Measurements from ENCODE around the gene POTEH.
"Not testable (repeated sequence)": the region's sequence is repeated elsewhere in the genome, so short reads cannot be mapped to it uniquely, and the experiment has no call there.

The POTEH gene

DNA sequence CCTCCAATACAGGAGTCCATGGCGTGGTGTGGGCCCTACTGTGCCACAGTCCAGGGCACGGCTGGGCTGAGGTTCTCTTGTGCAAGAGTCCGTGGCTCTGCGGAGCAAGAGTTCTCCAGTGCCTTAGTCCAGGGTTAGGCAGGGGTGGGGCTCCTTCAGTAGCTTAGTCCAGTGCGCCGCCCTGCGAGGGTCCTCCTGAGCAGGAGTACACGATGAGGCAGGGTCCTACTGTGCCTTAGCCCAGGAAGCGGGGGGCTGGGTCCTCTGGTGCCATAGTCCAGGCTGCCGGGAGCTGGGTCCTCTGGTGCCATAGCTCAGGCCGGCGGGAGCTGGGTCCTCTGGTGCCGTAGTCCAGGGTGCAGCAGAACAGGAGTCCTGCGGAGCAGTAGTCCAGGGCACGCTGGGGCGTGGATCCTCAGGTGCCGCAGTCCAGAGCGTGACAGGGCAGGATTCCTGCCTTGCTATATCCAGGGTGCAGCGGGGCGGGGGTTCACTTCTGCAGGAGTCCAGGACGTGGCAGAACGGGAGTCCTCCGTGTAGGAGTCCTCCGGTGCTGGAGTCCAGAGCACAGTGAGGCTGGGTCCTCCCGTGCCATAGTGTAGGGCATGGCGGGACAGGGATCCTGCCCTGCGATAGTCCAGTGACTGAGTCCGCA, 69.7 kb downstream of the POTEH start:
- H4K20me1 ChIP-seq, H3K36me3 ChIP-seq, H3K4me2 ChIP-seq, H3K9ac ChIP-seq, H3K4me3 ChIP-seq, H3K27me3 ChIP-seq, H3K4me1 ChIP-seq, H3K27ac ChIP-seq: not testable (repeated sequence)
- H3K9me3 ChIP-seq (replicated peaks in 1 of 11), result peaks cover 0 to 11% (median 3%) of the 10 kb centered on the region in 11 experiments; a peak in 2 of 22 replicates

DNA sequence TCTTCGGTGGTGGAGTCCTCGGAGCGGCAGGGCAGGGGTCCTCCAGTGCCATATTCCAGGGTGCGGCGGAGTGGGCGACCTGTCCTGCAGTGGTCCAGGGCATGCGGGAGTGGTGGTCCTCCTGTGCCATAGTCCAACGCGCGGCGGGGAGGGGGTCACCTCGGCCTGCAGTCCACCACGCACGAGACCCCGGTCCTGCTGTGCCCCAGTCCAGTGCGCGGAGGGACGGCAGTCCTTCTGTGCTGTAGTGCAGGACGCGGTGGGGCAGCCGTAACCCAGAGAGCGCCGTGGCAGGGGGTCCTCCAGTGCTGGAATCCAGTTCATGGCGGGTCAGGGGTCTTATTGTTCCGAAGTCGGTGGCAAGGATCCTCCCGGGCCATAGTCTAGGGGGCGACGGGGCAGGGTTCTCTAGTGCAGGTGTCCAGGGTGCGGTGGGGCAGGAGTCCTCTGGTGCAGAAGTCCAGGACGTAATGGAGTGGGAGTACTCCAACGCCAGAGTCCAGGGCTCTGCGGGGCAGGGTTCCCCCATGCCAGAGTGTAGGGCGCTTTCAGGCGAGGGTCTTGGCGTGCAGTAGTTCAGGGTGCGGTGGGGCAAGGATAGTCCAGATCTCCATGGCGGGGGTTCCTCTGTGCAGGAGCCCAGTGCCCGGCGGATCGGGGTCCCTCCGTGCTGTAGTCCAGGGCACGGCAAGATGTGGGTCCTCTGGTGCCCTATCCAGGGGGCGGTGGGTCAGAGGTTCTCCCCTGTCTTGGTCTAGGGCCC, 70.7 kb downstream of the POTEH start:
- H3K36me3 ChIP-seq, H3K27me3 ChIP-seq, H3K4me2 ChIP-seq, H3K27ac ChIP-seq, H3K4me3 ChIP-seq, H4K20me1 ChIP-seq, H3K4me1 ChIP-seq, H3K9ac ChIP-seq: not testable (repeated sequence)
- peaks cover 0 to 11% (median 3%) of the 10 kb centered on the region in 11 experiments; a peak in 2 of 22 replicates for H3K9me3 ChIP-seq (replicated peaks in 1 of 11)

DNA sequence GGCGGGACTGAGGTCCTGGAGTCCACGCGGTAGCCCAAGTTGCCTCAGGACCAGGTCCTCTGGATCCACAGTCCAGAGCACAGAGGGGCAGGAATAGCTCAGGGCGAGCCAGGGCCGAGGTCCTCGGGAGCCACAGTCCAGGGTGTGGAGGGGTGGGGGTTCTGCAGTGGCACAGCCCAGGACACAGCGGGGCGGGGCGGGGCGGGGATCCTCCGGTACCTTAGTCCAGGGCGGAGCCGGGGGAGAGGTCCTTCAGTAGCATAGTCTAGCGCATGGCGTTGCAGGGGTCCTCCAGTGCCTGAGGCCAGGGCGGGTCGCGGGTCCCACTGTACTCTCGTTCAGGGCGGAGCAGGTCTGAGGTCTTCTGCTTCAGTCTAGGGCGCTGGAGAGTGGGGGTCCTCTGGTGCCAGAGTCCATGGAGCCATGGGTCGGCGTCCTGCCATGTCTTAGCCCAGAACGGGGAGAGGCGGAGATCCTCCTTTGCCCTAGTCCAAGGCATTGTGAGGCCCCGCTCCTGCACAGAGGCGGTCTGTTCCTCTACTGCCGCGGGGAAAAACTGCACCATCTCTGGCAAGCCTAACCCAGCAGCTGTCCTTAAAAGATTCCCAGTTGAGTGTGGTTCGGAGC, 71.4 kb downstream of the POTEH start:
- not testable (repeated sequence) for H3K27me3 ChIP-seq, H3K36me3 ChIP-seq, H3K27ac ChIP-seq, H3K4me3 ChIP-seq, H3K9ac ChIP-seq, H3K4me2 ChIP-seq, H3K4me1 ChIP-seq, H4K20me1 ChIP-seq
- H3K9me3 ChIP-seq (replicated peaks in 1 of 11), result peaks cover 0 to 11% (median 3%) of the 10 kb centered on the region in 11 experiments; a peak in 2 of 22 replicates

DNA sequence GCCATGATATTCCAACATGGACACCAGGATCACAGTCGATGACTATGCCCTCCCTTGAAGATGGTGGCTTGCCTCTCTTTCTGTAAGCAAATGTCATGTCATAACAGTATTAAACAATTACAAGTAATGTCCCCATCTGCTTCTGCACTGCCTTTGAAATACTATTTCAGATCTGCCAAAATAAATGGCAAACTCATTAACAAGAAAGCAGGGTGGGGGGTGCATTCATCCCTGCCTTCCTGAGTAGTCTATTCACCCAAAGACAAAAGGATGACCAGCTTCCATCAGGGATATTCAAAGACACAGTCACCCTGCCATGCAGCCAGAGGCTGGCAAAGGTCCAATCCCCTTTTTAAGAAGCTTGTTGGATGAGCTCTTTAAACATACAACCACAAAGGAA, 73.7 kb downstream of the POTEH start:
- H3K4me3 ChIP-seq, H4K20me1 ChIP-seq, H3K27me3 ChIP-seq, H3K36me3 ChIP-seq, H3K27ac ChIP-seq, H3K9ac ChIP-seq, H3K4me2 ChIP-seq, H3K4me1 ChIP-seq: not testable (repeated sequence)
- peaks cover 0 to 11% (median 3%) of the 10 kb centered on the region in 11 experiments; a peak in 2 of 22 replicates for H3K9me3 ChIP-seq (replicated peaks in 1 of 11)

Data from BLaER1 treated with 17β-estradiol and CSF1 and Interleukin-3, amounts not matched to agents 10 nM and 100 nM (cell line).